Measurements from ENCODE around the gene DCP1A. TPM values are rescaled to one million over a fixed set of nuclear protein-coding genes. Genes with fewer than 3 reads are reported as not detected.
"Not testable (repeated sequence)": the region's sequence is repeated elsewhere in the genome, so short reads cannot be mapped to it uniquely, and the experiment has no call there.

The DCP1A gene
- total and polyA plus RNA-seq, 5 donors from 2014 or later = 47.7 to 63.6 (median 50.6) TPM

- no peak overlapping the region for H3K4me3 Mint-ChIP-seq
- Histone ChIP-seq H3K4me1 (ENCODE audit: control insufficient read depth, insufficient read depth, low read length, poor library complexity, severe bottlenecking) (no peaks in the 10 kb centered on the region), H3K27me3 (ENCODE audit: control insufficient read depth, insufficient read depth, low read length) (no peaks in the 10 kb centered on the region), H3K36me3 (ENCODE audit: control insufficient read depth, insufficient read depth, low read length) (no peaks in the 10 kb centered on the region), H3K4me3 (ENCODE audit: low read depth, low read length) (no peak overlapping the region), H3K27ac (ENCODE audit: insufficient read depth, low read length, poor library complexity, severe bottlenecking) (no peak overlapping the region), H3K9me3 (ENCODE audit: control insufficient read depth in 2 of 2, low read length in 2 of 2) (no peaks in the 10 kb centered on the region)
- peaks cover 18% of the 10 kb centered on the region for H3K36me3 Mint-ChIP-seq
- peaks cover 0 to 10% (median 5%) of the 10 kb centered on the region in 4 donors for H3K4me1 Mint-ChIP-seq
- peaks cover 6% of the 10 kb centered on the region for H3K27me3 Mint-ChIP-seq
- no peak overlapping the region for H3K27ac Mint-ChIP-seq
- no peak for ATAC-seq (ENCODE audit: low read depth in 2 of 2)
- DNase-seq = no peak
- H3K9me3 Mint-ChIP-seq = no peaks in the 10 kb centered on the region
Measured at GRCh38 chr3:53278667-53279066, 68.7 kb downstream of the DCP1A start.

GRCh38 chr3:53274938-53275605 lies 72.3 kb downstream of the DCP1A start:
- no peaks in the 10 kb centered on the region for H3K9me3 ChIP-seq (ENCODE audit: control insufficient read depth in 2 of 2, low read length in 2 of 2)
- peaks cover 6% of the 10 kb centered on the region for H3K27me3 Mint-ChIP-seq
- no peaks in the 10 kb centered on the region for H3K36me3 ChIP-seq (ENCODE audit: control insufficient read depth, insufficient read depth, low read length)
- no peak overlapping the region for H3K27ac ChIP-seq (ENCODE audit: insufficient read depth, low read length, poor library complexity, severe bottlenecking)
- peak; percentile 70 to 71 for ATAC-seq (ENCODE audit: low read depth in 2 of 2)
- H3K4me3 ChIP-seq (ENCODE audit: low read depth, low read length) = no peak overlapping the region
- DNase-seq = peak in 2 of 3 donors; percentile 15 to 65
- no peaks in the 10 kb centered on the region for H3K9me3 Mint-ChIP-seq
- H3K36me3 Mint-ChIP-seq = peaks cover 1% of the 10 kb centered on the region
- peaks cover 0 to 10% (median 5%) of the 10 kb centered on the region in 4 donors for H3K4me1 Mint-ChIP-seq
- H3K4me3 Mint-ChIP-seq = peak overlapping the region in 2 of 4 donors; percentile 8 to 25
- H3K4me1 ChIP-seq (ENCODE audit: control insufficient read depth, insufficient read depth, low read length, poor library complexity, severe bottlenecking) = no peaks in the 10 kb centered on the region
- no peaks in the 10 kb centered on the region for H3K27me3 ChIP-seq (ENCODE audit: control insufficient read depth, insufficient read depth, low read length)
- peak overlapping the region in 2 of 3 donors; percentile 54 to 77 for H3K27ac Mint-ChIP-seq

DNA sequence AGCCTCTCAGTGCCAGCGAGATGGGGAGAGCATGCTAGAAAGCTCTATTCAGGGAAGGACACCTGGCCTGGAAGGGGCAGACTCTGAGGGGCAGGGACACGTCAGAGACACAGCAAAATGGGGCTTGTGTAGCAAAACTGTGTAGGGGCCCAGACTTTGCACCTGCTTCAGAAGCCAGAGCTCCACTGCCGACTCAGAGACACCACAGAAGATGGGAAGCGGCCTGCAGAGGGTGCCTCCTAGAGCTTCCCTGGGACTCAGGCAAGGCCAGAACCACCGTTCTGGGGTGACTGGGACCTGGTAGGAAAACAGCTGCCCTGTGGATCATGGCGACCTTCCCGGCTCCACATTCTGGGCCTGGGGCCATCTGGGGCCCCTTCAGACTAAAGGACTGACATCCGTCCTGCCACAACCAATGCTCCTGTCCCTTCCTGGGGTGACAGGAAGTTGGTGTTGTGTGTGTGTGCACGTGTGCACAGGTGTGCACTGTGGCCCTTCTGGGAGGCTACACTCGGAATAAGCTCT lies 74.1 kb downstream of the DCP1A start:
- Histone ChIP-seq H3K4me1 (ENCODE audit: control insufficient read depth, insufficient read depth, low read length, poor library complexity, severe bottlenecking) (no peaks in the 10 kb centered on the region), H3K27ac (ENCODE audit: insufficient read depth, low read length, poor library complexity, severe bottlenecking) (no peak overlapping the region), H3K4me3 (ENCODE audit: low read depth, low read length) (no peak overlapping the region), H3K9me3 (ENCODE audit: control insufficient read depth in 2 of 2, low read length in 2 of 2) (no peaks in the 10 kb centered on the region), H3K27me3 (ENCODE audit: control insufficient read depth, insufficient read depth, low read length) (no peaks in the 10 kb centered on the region), H3K36me3 (ENCODE audit: control insufficient read depth, insufficient read depth, low read length) (no peaks in the 10 kb centered on the region)
- peaks cover 14% of the 10 kb centered on the region for H3K27me3 Mint-ChIP-seq
- peak overlapping the region in 1 of 4 donors; percentile 38 for H3K4me3 Mint-ChIP-seq
- DNase-seq (no peak), ATAC-seq (ENCODE audit: low read depth in 2 of 2) (no peak)
- H3K9me3 Mint-ChIP-seq = no peaks in the 10 kb centered on the region
- peaks cover 0 to 8% (median 5%) of the 10 kb centered on the region in 4 donors for H3K4me1 Mint-ChIP-seq
- H3K27ac Mint-ChIP-seq = peak overlapping the region; percentile 39 to 71 (median 59)
- no peaks in the 10 kb centered on the region for H3K36me3 Mint-ChIP-seq

DNA sequence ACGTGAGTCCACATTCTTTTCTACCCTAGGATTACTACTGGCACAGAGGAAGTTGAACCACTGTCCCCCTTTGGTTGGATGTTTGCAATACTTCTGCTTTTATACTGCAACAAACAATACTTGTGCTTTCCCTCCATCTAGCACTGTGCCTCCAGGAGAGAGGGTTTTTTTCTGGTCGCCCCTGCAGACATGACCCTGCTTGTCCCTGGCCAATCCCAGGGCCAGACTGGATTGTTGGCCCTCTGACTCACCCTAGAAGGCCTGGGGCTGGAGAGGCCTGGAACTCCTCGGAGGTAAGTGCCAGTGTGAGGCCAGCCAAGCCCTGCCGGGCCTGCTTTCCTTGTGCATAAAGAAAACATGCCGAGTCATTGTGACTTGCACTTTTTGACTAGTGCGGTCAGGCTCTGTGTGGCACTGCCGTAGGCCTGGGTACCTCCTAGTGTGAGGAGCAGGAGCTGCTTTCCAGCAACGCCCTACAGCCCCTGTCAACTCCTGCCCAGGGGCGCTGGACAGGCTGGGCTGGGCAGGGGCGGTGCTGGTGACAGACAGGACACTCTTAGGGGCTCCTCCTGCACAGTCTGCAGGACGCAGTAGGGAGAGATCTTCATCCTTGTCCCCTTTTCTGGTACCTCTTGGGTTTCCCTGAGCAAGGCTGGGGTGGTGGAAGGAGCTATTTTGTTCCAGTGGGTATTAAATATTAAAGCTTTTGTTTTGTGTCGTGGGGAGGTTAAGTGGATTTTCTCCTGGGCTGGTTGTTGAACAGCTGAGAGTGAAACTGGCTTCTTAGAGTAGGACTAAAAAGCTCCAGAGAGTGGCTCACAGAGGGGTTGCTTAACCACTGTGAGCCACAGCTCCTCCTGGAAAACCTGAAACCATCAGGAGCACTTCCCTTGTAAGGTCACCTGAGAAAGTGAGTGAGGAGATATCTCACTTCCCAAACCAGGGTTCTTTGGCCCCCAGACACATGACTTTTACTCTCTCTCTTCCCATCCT lies 77.2 kb downstream of the DCP1A start:
- Mint-ChIP-seq H3K9me3 (no peaks in the 10 kb centered on the region), H3K36me3 (no peaks in the 10 kb centered on the region), H3K27ac (no peak overlapping the region), H3K4me3 (no peak overlapping the region), H3K4me1 (peaks cover 0 to 4% (median 2%) of the 10 kb centered on the region in 4 donors), H3K27me3 (peaks cover 15% of the 10 kb centered on the region)
- no peaks in the 10 kb centered on the region for H3K36me3 ChIP-seq (ENCODE audit: control insufficient read depth, insufficient read depth, low read length)
- H3K4me1 ChIP-seq (ENCODE audit: control insufficient read depth, insufficient read depth, low read length, poor library complexity, severe bottlenecking) = no peaks in the 10 kb centered on the region
- no peak overlapping the region for H3K27ac ChIP-seq (ENCODE audit: insufficient read depth, low read length, poor library complexity, severe bottlenecking)
- H3K27me3 ChIP-seq (ENCODE audit: control insufficient read depth, insufficient read depth, low read length) = no peaks in the 10 kb centered on the region
- H3K9me3 ChIP-seq (ENCODE audit: control insufficient read depth in 2 of 2, low read length in 2 of 2) = no peaks in the 10 kb centered on the region
- DNase-seq (peak in 1 of 3 donors; percentile 79), ATAC-seq (ENCODE audit: low read depth in 2 of 2) (peak; percentile 22 to 29)
- H3K4me3 ChIP-seq (ENCODE audit: low read depth, low read length) = no peak overlapping the region

DNA sequence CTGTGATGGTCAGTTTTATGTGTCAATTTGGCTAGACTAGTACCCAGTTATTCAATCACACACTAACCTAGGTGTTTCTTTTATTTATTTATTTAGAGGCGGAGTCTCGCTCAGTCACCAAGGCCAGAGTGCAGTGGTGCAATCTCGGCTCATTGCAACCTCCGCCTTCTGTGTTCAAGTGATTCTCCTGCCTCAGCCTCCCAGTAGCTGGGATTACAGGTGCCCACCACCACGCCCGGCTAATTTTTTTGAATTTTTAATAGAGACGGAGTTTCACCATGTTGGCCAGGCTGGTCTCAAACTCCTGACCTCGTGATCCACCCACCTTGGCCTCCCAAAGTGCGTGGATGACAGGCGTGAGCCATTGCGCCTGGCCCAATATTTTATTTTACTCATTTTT lies 78.2 kb downstream of the DCP1A start:
- Mint-ChIP-seq H3K27me3 (peaks cover 11% of the 10 kb centered on the region), H3K27ac (peak overlapping the region in 1 of 3 donors; percentile 52)
- H3K36me3 ChIP-seq (ENCODE audit: control insufficient read depth, insufficient read depth, low read length); H3K4me1 Mint-ChIP-seq; H3K9me3 Mint-ChIP-seq; ATAC-seq (ENCODE audit: low read depth in 2 of 2); DNase-seq; H3K27me3 ChIP-seq (ENCODE audit: control insufficient read depth, insufficient read depth, low read length); H3K4me3 ChIP-seq (ENCODE audit: low read depth, low read length); H3K4me1 ChIP-seq (ENCODE audit: control insufficient read depth, insufficient read depth, low read length, poor library complexity, severe bottlenecking); H3K27ac ChIP-seq (ENCODE audit: insufficient read depth, low read length, poor library complexity, severe bottlenecking); H3K9me3 ChIP-seq (ENCODE audit: control insufficient read depth in 2 of 2, low read length in 2 of 2); H3K4me3 Mint-ChIP-seq; H3K36me3 Mint-ChIP-seq: not testable (repeated sequence)

GRCh38 chr3:53267766-53268165 lies 79.6 kb downstream of the DCP1A start:
- Mint-ChIP-seq H3K4me1 (no peaks in the 10 kb centered on the region), H3K4me3 (no peak overlapping the region), H3K27ac (no peak overlapping the region), H3K9me3 (no peaks in the 10 kb centered on the region), H3K36me3 (no peaks in the 10 kb centered on the region), H3K27me3 (peaks cover 11% of the 10 kb centered on the region)
- Histone ChIP-seq H3K27me3 (ENCODE audit: control insufficient read depth, insufficient read depth, low read length) (no peaks in the 10 kb centered on the region), H3K4me1 (ENCODE audit: control insufficient read depth, insufficient read depth, low read length, poor library complexity, severe bottlenecking) (no peaks in the 10 kb centered on the region), H3K36me3 (ENCODE audit: control insufficient read depth, insufficient read depth, low read length) (no peaks in the 10 kb centered on the region), H3K4me3 (ENCODE audit: low read depth, low read length) (no peak overlapping the region), H3K9me3 (ENCODE audit: control insufficient read depth in 2 of 2, low read length in 2 of 2) (no peaks in the 10 kb centered on the region), H3K27ac (ENCODE audit: insufficient read depth, low read length, poor library complexity, severe bottlenecking) (no peak overlapping the region)
- DNase-seq (no peak), ATAC-seq (ENCODE audit: low read depth in 2 of 2) (no peak)

DNA sequence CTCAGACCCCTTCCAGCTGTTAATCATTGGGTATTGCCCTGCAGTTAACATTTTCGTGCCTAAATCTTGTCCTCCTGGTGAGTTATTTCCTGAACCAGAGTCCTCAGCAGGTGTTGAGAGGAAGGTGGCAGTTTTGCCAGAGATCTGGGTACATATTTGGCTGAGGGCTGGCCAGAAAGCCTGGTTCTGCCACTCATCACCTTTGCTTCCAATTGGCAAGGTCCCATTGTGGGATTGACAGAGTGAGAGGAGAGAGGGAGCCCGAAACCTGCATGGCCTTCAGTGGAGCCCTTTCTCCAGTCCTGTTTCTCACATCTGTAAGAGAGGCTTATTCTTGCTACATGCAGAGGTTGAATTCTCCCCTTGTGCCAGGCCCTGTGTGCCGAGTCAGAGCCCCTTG lies 82.6 kb downstream of the DCP1A start:
- Histone ChIP-seq H3K9me3 (ENCODE audit: control insufficient read depth in 2 of 2, low read length in 2 of 2) (no peaks in the 10 kb centered on the region), H3K27ac (ENCODE audit: insufficient read depth, low read length, poor library complexity, severe bottlenecking) (no peak overlapping the region), H3K4me1 (ENCODE audit: control insufficient read depth, insufficient read depth, low read length, poor library complexity, severe bottlenecking) (no peaks in the 10 kb centered on the region), H3K27me3 (ENCODE audit: control insufficient read depth, insufficient read depth, low read length) (no peaks in the 10 kb centered on the region), H3K36me3 (ENCODE audit: control insufficient read depth, insufficient read depth, low read length) (no peaks in the 10 kb centered on the region), H3K4me3 (ENCODE audit: low read depth, low read length) (no peak overlapping the region)
- no peak for ATAC-seq (ENCODE audit: low read depth in 2 of 2)
- Mint-ChIP-seq H3K4me3 (no peak overlapping the region), H3K27ac (no peak overlapping the region), H3K4me1 (no peaks in the 10 kb centered on the region), H3K36me3 (no peaks in the 10 kb centered on the region), H3K9me3 (no peaks in the 10 kb centered on the region), H3K27me3 (peaks cover 7% of the 10 kb centered on the region)
- no peak for DNase-seq
